SK-MEL-5 (cell line): ENCODE results near the gene GABBR2. TPM values are rescaled to one million over a fixed set of nuclear protein-coding genes. Genes with fewer than 3 reads are reported as not detected.
"Not testable (repeated sequence)": the region's sequence is repeated elsewhere in the genome, so short reads cannot be mapped to it uniquely, and the experiment has no call there.

ENCODE experiments used
- DNase-seq: peaks from one replicate; pipeline ENCODE4 v3.0.0-alpha.2; 2016; ENCODE audit warnings: low read depth, low spot score
- in situ Hi-C: cut with HindIII; loops from 2 replicates; pipeline ENCODE4 v1.10.0; 2016; ENCODE audit warnings: low sequenced_read_pairs, high pct_unique_total_duplicates, low pct_unique_long_range_greater_than_20kb
- total RNA-seq: library from RNA; depleted of rRNA; stranded (reverse); fragments of >200 nt; shearing (Covaris generic); gene quantifications from 2 replicates; pipeline ENCODE4 v1.2.3, GENCODE V29; 2014

Gene GABBR2
- total RNA-seq, 1 experiment from 2014 or later: 0.50 TPM

- no peak for DNase-seq
- in situ Hi-C loops: no loop called here
Observed at GRCh38 chr9:98591696-98592095, 117.0 kb downstream of the GABBR2 start.

- DNase-seq: no peak
Observed at GRCh38 chr9:98590101-98590500, 118.6 kb downstream of the GABBR2 start.

GRCh38 chr9:98589102-98589501 lies 119.6 kb downstream of the GABBR2 start:
- in situ Hi-C loops: no loop called here

More at GRCh38 chr9:98590101-98590500, 118.6 kb downstream of the GABBR2 start:
- in situ Hi-C loops: no loop called here

GRCh38 chr9:98584853-98585438 lies 123.8 kb downstream of the GABBR2 start:
- in situ Hi-C loops, DNase-seq: not testable (repeated sequence)

More at GRCh38 chr9:98589102-98589501, 119.6 kb downstream of the GABBR2 start:
- no peak for DNase-seq

DNA sequence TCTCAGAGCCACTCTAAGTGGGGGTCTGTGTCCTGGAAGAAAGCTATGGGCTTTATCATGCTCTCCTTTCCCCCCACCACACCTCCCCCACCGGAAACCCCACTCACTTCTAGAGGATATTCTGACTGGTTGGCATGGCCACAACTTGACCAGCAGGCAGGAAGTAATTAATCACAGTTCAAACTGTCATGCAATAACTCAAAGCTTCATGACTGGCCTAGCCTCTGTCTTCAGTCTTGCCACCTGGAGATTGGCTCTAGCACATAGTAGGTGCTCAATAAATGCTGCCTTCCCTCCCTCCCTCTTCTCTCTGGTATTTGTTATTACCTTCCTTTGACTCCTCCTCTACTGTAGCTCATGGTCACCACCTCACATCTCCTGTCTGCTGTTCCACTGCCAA lies 124.7 kb downstream of the GABBR2 start:
- no peak for DNase-seq
- in situ Hi-C loops: no loop called here

DNA sequence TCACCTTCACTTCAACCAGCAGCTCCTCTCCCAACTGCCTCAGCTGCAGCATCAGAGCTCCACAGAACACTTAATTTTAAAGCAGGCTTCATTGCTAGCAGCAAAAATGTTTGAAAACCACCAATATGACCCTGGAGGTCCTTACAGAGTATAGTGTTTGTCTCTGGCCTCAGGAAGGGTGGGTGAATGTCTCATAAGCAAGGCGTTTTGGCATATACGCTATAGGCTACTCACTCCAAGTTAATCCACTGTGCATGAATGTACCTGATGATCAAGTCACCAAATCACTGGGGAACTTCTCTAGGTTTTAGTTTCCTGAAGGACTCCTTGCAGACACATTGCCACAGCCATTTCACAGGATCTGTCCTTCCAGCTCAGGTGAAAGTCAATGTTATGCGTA lies 125.3 kb downstream of the GABBR2 start:
- no peak for DNase-seq
- in situ Hi-C loops: no loop called here

- DNase-seq: no peak
- in situ Hi-C loops: no loop called here
Observed at GRCh38 chr9:98580956-98581355, 127.8 kb downstream of the GABBR2 start.

GRCh38 chr9:98579700-98580099 lies 129.0 kb downstream of the GABBR2 start:
- in situ Hi-C loops: no loop called here
- DNase-seq: no peak

DNA sequence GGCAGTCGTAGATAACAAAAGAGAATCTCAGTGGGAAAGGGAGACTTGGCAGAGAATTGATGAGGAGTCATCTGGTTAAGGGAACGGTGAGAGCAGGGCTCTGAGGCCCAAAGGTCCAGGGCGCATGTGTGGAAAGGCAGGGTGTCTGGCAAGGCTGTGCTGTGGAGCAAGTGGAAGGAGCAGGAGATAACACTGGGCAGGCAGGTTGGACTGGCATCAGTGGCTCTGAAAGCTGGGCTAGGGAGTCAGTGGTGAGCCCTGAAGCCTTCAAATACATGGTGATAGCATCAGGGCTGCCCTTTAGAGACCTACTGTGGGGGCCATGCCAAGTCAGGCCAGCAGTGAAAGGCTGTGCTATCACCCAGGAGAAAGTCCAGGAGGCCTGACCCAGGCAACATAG lies 131.3 kb downstream of the GABBR2 start:
- in situ Hi-C loops: no loop called here
- no peak for DNase-seq

DNA sequence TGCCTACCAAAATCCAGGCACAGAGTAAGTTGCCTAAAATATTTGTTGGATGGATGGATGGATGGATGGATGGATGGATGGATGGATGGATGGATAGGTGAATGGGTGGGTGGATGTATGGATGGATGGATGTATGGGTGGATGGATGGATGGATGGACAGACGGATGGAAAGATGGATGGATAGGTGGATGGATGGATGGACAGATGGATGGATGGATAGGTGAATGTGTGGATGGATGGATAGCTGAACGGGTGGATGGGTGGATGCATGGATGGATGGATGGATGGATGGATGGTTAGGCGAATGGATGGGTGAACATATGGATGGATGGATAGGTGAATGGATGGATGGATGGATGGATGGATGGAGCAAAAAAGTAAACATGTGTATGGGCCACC lies 131.9 kb downstream of the GABBR2 start:
- in situ Hi-C loops: no loop called here

DNA sequence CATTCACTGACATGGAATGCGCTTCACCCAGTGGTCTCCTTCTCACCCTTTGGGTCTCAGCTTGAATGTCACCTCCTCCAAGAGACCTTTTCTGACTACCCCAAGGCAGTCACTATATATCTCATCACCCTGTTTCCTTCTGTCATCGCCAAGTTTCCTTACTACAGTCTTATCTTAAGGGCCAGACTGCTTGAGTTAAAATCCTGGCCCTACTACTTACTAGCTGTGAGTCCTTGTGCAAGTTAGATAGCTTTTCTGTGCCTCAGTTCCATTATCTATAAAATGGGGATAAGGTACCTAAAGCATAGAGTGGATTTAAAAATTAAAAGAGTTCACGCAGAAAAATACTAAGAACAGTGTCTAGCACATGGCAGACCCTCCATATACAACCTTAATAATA lies 132.4 kb downstream of the GABBR2 start:
- DNase-seq: no peak
- in situ Hi-C loops: no loop called here

More for the DNA sequence above, 131.9 kb downstream of the GABBR2 start:
- DNase-seq: no peak

GRCh38 chr9:98575379-98576346 lies 133.1 kb downstream of the GABBR2 start:
- in situ Hi-C loops: no loop called here
- no peak for DNase-seq

DNA sequence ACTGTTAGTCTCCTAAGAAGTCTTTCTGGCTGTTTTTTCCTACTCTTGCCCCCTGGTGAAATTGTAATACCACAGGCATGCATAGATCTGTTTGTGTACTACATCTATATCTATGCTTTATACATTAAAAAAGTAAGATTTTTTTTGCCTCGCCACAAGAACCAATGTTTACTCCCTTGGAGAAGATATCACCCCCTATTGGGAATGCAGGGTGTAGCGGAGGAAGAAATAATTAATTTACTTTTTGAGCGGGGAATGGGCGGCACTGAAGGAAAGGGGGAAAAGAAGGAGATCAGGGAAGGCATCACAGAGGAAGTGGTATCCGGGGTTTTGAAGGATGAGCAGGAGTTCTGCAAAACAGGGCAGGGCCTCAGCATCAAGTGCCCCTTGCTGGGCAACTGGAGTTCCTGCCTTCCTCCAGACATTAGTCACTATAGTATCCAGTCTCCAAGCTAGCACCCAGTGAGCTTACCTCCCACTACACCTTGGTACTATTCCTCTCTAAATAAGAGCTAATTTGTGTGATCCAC lies 134.9 kb downstream of the GABBR2 start:
- in situ Hi-C loops: no loop called here
- DNase-seq: peak; percentile 23

- DNase-seq: no peak
- in situ Hi-C loops: no loop called here
Observed at GRCh38 chr9:98572796-98573195, 135.9 kb downstream of the GABBR2 start.

DNA sequence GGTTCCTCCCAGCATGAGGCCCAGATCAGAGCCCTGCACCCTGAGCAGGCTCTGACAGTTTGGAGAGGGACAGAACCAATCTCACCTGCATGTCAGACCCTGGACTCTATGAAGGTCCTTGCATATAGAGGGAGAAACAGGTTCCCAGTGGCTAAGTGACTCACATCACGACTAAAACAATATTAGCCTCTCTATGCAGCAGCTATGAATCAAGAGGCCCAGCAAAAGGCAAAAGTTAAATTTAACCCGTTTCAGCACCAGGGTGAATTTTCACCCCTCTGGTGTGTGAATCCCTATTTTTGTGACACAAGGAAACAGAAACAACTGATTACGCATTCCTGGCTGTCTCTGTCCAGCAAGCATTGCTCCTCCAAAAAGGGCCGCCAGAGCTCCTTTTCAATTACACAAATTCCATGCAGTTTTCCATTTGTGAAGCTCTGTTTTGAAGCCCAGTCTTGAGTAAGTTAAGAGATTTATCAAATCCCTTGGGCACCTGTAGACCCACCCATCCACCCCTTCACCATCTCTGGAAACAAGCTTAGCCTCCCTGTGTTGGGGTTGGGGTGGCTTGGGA lies 136.6 kb downstream of the GABBR2 start:
- in situ Hi-C loops: no loop called here

DNA sequence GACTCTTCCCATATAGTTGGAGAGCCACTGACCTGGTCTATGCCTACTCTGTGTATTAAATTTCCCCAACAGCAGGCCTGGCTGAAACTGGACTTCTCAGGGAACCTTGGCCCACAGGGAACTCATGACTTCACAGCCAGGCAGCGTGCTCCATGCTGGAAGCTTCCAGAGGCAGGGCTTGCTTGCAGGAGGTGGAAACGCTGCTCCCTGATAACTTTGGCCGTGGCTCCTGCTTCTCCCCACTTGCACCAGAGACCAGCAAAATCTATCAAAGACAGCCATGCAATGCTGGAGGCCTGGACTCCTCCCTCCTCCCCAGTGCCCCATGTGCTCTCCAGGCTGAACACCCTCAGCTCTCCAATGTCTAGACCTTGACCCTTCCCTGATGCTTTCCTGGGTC lies 137.1 kb downstream of the GABBR2 start:
- in situ Hi-C loops: no loop called here
- no peak for DNase-seq

More for the DNA sequence above, 136.6 kb downstream of the GABBR2 start:
- no peak for DNase-seq

DNA sequence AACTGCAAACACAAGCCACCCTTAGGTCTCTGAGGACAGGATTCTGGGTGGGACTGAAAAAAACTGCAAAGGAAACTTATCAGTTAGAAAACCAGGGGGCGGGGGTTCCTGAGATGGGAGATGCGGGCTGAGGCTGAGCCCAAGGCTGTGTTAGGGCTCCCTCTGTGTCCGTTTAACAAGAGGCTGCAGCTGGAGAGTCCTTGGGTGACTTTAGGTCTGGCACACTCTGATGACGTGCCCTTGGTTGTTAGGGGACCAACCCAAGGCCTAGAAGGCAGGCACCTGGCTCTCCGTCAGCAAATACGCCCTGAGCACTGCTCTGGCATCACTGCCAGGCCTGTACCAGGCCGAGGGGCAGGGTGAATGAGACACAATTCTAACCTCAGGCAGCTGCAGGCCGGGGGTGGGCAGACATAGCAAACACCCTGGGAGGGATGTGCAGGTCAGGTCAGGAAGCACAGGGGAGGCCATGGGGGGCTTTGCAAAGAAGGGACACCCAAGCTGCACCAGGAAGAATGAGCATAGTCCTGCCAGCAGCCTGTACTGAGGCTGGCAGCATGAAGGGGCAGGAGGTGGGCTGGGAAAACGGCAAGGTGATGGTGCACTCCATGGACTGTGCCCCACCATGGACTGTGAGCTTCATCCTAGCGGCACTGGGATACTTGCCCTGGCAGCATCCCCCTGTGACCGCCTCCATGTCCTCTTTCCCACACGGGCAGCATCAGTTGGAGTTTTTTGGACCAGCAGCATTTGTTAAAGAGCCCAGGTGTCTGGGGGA lies 137.9 kb downstream of the GABBR2 start:
- DNase-seq: peak; percentile 32
- in situ Hi-C loops: no loop called here

GRCh38 chr9:98570055-98570454 lies 138.7 kb downstream of the GABBR2 start:
- in situ Hi-C loops: no loop called here
- DNase-seq: no peak
